OCI-LY3 (cell line): ENCODE data around the gene CNN3.

Experiments
- CTCF ChIP-seq: fragments of 200-600, 300-600 bp; sonication (generic); IDR thresholded peaks from 2 replicates; pipeline ENCODE4 v1.5.1; 2014; ENCODE audit warnings: antibody characterized with exemption, low read length, low read depth
- EZH2phosphoT487 ChIP-seq: fragments of 200-600 bp; shearing (Covaris generic); IDR thresholded peaks from 2 replicates; pipeline ENCODE4 v1.6.1; 2018; ENCODE audit warnings: antibody characterized with exemption, mixed run types, low read depth

GRCh38 chr1:94954263-94955220, 27.6 kb upstream of the CNN3 start:
- TF ChIP-seq CTCF (no peak), EZH2phosphoT487 (no peak)
